ENCODE data around the gene PNPLA7.
"Not testable (repeated sequence)": the region's sequence is repeated elsewhere in the genome, so short reads cannot be mapped to it uniquely, and the experiment has no call there.

PNPLA7 gene

GRCh38 chr9:137540536-137540935 lies 9.7 kb downstream of the PNPLA7 start:
- no peak for DNase-seq (ENCODE audit: low read depth)

- no peak for DNase-seq (ENCODE audit: low read depth)
Observed at GRCh38 chr9:137538058-137538457, 12.1 kb downstream of the PNPLA7 start.

GRCh38 chr9:137536594-137537131 lies 13.5 kb downstream of the PNPLA7 start:
- not testable (repeated sequence) for DNase-seq (ENCODE audit: low read depth)

- no peak for DNase-seq (ENCODE audit: low read depth)
Observed at GRCh38 chr9:137535120-137535428, 15.1 kb downstream of the PNPLA7 start.

GRCh38 chr9:137534256-137535119 lies 15.7 kb downstream of the PNPLA7 start:
- peak; percentile 67 for DNase-seq (ENCODE audit: low read depth)

- not testable (repeated sequence) for DNase-seq (ENCODE audit: low read depth)
Observed at GRCh38 chr9:137532891-137533468, 17.2 kb downstream of the PNPLA7 start.

- peak; percentile 42 for DNase-seq (ENCODE audit: low read depth)
Observed at GRCh38 chr9:137531099-137531765, 19.0 kb downstream of the PNPLA7 start.

GRCh38 chr9:137530331-137530730 lies 19.9 kb downstream of the PNPLA7 start:
- DNase-seq (ENCODE audit: low read depth) = no peak

- DNase-seq (ENCODE audit: low read depth) = no peak
Observed at GRCh38 chr9:137524981-137525317, 25.3 kb downstream of the PNPLA7 start.

GRCh38 chr9:137524161-137524980 lies 25.8 kb downstream of the PNPLA7 start:
- DNase-seq (ENCODE audit: low read depth) = no peak

- DNase-seq (ENCODE audit: low read depth) = no peak
Observed at GRCh38 chr9:137522746-137523455, 27.3 kb downstream of the PNPLA7 start.

GRCh38 chr9:137521405-137521985 lies 28.7 kb downstream of the PNPLA7 start:
- no peak for DNase-seq (ENCODE audit: low read depth)

- DNase-seq (ENCODE audit: low read depth) = no peak
Observed at GRCh38 chr9:137520614-137521404, 29.4 kb downstream of the PNPLA7 start.

GRCh38 chr9:137519553-137519952 lies 30.6 kb downstream of the PNPLA7 start:
- no peak for DNase-seq (ENCODE audit: low read depth)

- DNase-seq (ENCODE audit: low read depth) = peak; percentile 61
Observed at GRCh38 chr9:137518661-137519459, 31.3 kb downstream of the PNPLA7 start.

- no peak for DNase-seq (ENCODE audit: low read depth)
Observed at GRCh38 chr9:137516144-137516917, 33.9 kb downstream of the PNPLA7 start.

GRCh38 chr9:137515338-137515724 lies 34.9 kb downstream of the PNPLA7 start:
- no peak for DNase-seq (ENCODE audit: low read depth)

GRCh38 chr9:137514691-137515337 lies 35.4 kb downstream of the PNPLA7 start:
- DNase-seq (ENCODE audit: low read depth) = no peak
